NCI-H2227 (cell line): ENCODE results near the gene DRC7.
"Not testable (repeated sequence)": the region's sequence is repeated elsewhere in the genome, so short reads cannot be mapped to it uniquely, and the experiment has no call there.

ENCODE experiments used
- DNase-seq: peaks from one replicate; lab custom pipeline; 2025; ENCODE audit not compliant: unreplicated experiment; lab: John Stamatoyannopoulos, UW

The DRC7 gene

GRCh38 chr16:57658878-57659674 is 35.5 kb upstream of the DRC7 start:
- no peak for DNase-seq

GRCh38 chr16:57660715-57661463 is 33.7 kb upstream of the DRC7 start:
- DNase-seq = no peak

GRCh38 chr16:57661510-57661909 is 33.1 kb upstream of the DRC7 start:
- no peak for DNase-seq

- DNase-seq = no peak
Measured at GRCh38 chr16:57661936-57662906, 32.4 kb upstream of the DRC7 start.

GRCh38 chr16:57663436-57663835 is 31.2 kb upstream of the DRC7 start:
- no peak for DNase-seq

GRCh38 chr16:57663917-57664661 is 30.5 kb upstream of the DRC7 start:
- no peak for DNase-seq

GRCh38 chr16:57664662-57665025 is 30.0 kb upstream of the DRC7 start:
- DNase-seq = no peak

- DNase-seq = no peak
Measured at GRCh38 chr16:57665541-57665940, 29.1 kb upstream of the DRC7 start.

GRCh38 chr16:57666353-57667047 is 28.1 kb upstream of the DRC7 start:
- no peak for DNase-seq

GRCh38 chr16:57667048-57667525 is 27.5 kb upstream of the DRC7 start:
- no peak for DNase-seq

- DNase-seq = no peak
Measured at GRCh38 chr16:57667526-57668262, 26.9 kb upstream of the DRC7 start.

GRCh38 chr16:57668263-57668571 is 26.4 kb upstream of the DRC7 start, which contains the start of gene ADGRG3:
ADGRG3 (plus strand) TSS chr16:57668306; CDS start chr16:57668348, 42 bp downstream.
- DNase-seq = no peak

- no peak for DNase-seq
Measured at GRCh38 chr16:57668630-57669475, 25.8 kb upstream of the DRC7 start.

GRCh38 chr16:57669476-57670162 is 25.0 kb upstream of the DRC7 start:
- no peak for DNase-seq

GRCh38 chr16:57670196-57670595 is 24.4 kb upstream of the DRC7 start:
- no peak for DNase-seq

GRCh38 chr16:57671451-57671850 is 23.2 kb upstream of the DRC7 start:
- DNase-seq = not testable (repeated sequence)

GRCh38 chr16:57672416-57672815 is 22.2 kb upstream of the DRC7 start:
- no peak for DNase-seq

GRCh38 chr16:57672824-57673223 is 21.8 kb upstream of the DRC7 start:
- no peak for DNase-seq
